ENCODE measurements around the gene SUFU.
A peak's percentile ranks its signal among the peaks of the same experiment; 100 is the strongest.

SUFU gene

DNA sequence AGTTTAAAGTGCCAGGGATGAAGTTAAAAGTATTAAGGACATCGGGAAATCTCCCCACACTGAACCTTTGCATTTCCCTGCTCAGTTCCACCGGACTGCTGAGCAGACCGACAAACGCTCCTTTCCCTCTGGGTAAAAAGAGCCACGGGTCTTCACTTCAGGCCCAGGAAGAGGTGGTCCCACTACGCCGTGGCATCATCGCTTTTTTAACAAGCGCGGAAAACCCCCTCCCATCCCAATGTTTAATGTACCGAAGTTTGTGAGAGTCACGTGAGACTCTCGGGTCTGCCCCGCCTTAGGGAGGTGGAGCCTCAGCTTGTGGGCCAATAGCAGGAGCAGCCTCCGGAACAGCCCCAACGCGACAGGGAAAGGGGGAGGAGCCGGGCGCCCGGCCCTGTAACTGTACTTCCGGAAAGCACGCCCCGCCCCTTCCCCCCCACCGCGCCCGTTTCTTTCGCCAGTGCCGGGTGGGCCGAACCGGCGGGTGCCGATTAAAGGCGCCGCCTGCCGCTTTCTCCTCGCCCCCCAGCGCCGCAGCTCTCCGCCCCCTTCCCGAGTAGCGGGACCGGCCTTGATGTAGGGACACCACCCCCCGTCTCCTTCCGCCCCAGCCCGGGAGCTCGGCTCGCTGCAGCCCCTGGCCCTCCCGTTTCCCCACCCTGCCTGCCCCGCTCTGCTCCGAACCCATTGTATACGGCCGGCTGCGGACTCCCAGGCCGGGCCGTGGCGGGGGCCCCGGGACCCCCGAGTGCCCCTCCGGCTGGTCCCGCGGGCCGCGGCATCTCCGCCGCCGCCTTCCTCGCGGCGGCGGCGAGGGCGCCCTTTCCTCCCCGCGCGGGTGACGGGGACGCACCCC lies 138.3 kb downstream of the SUFU start:
- peak; percentile 97 to 98 for DNase-seq

DNA sequence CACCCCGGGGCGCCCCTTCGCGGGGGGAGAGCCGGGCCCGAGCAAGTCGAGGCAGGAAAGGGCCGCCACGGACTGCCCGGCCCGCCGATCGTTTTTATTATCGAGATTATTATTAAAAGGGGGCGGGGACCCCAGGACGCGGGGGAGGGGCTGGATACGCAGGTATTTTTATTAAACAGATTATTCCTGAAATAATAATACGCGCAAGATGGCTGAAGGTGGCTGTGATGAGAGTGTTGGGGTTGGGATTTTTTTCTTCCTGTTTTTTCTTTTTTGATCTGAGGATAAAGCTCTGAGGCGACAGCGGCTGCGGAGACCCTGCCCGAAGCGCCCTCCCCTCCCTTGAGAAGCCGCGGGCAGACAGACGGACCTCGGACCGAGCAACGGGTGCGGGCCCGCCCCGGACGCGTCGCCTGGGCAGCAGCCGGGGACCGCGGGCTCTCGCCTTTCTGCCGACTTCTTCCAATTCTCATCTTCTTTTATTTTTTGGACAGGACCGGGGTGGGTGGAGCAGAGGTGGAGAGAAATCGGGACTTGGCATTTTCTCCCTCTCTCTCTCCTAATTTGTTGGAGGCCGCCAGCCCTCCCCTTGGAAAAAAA lies 139.1 kb downstream of the SUFU start:
- peak; percentile 39 to 43 for DNase-seq

DNA sequence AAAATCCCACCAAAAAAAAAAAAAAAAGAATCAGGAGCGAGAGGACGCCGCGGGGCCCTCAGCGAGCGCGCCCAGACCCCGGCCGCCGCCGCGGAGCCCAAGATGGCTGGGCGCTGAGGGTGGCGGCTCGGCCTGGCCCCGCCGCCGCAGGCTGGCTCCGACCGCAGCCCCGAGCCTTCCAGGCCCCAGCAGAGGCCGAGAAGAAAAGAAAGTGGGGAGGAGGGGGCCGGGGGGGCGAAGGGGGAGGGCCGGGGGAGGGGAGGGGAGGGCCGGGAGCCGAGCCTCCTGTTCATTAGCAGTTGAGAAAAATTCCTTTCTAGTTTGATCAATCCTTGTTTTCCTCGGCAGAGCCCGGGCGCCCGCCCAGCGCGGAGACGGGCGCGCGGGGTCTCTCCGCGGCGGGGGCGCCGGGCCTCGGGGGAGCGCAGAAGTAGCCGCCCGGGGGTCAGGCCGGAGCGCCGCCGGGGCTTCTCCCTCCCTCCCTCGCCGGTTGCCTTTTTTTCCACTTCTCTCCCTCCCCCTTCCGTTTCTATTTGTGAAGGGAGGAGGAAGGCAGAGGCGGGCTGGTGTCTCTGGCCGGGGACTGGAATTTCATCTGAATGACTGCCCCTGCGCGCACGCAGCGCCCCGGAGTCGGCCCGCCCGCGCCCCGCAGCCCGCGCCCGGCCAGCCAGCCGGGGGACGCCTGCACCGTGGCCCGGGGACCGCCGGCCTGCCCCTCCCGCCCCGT lies 139.7 kb downstream of the SUFU start:
- DNase-seq, result peak; percentile 83 to 88

DNA sequence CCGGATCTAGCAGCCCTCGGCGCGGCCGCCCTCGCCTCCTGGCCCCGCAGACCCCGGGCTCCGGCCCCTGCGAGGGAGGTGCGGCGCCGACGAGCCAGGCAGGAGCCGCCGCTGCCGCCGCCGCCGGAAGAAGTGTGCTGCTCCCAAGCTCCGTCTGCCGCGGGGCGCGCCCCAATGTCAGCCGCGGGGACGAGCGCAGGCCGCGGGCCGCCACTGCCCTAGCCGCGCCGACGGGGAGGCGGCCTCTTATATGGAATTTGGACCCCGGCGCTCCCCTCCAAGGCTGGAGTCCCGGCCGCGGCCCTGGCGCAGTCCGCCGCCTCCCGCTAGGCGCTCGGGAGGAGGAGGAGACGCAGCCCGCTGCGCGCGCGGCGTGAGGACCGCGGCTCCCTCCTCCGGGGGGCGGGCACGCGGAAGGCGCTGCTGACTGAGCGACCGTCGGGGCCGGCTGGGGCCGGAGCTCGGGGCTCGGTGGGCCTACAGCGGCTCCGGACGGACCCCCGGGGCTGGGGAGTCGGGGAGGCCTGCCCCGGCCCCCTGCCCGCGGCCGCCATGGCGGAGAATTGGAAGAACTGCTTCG lies 140.4 kb downstream of the SUFU start, which contains the start of gene TRIM8:
TRIM8 (plus strand) TSS at position 414 of the 580 bp plus-strand sequence; CDS start at position 553, 139 bp downstream.
- DNase-seq, result peak; percentile 44 to 59

DNA sequence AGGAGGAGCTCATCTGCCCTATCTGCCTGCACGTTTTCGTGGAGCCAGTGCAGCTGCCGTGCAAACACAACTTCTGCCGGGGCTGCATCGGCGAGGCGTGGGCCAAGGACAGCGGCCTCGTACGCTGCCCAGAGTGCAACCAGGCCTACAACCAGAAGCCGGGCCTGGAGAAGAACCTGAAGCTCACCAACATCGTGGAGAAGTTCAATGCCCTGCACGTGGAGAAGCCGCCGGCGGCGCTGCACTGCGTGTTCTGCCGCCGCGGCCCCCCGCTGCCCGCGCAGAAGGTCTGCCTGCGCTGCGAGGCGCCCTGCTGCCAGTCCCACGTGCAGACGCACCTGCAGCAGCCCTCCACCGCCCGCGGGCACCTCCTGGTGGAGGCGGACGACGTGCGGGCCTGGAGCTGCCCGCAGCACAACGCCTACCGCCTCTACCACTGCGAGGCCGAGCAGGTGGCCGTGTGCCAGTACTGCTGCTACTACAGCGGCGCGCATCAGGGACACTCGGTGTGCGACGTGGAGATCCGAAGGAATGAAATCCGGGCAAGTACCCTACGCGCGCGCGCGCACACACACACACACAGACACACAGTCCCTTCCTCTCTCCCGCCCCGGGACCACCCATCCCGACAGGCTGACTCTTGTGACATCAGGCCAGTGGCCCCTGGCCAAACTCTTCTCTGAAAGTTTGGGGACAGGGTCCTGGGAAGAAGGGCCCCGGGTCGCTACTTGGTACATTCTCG lies 141.0 kb downstream of the SUFU start:
- DNase-seq, result peak; percentile 18 to 41

DNA sequence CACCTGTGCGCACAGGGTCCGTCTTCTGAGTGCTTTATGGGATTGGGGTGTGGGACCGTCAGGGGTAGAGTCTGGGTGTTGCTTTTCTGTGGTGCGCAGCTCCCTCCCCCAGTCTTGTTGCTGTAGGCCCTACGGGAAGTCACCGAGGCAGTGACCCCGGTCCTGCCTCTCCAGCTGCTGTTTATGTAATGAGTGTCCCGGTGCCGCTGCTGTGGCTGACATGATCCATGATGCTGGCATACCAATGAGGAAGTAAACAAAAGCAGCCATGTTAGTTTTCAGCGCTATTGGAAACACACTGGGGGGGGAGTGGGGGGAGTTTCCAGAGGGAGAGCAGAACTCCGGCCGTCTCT lies 141.6 kb downstream of the SUFU start:
- DNase-seq, result peak; percentile 87 to 89

DNA sequence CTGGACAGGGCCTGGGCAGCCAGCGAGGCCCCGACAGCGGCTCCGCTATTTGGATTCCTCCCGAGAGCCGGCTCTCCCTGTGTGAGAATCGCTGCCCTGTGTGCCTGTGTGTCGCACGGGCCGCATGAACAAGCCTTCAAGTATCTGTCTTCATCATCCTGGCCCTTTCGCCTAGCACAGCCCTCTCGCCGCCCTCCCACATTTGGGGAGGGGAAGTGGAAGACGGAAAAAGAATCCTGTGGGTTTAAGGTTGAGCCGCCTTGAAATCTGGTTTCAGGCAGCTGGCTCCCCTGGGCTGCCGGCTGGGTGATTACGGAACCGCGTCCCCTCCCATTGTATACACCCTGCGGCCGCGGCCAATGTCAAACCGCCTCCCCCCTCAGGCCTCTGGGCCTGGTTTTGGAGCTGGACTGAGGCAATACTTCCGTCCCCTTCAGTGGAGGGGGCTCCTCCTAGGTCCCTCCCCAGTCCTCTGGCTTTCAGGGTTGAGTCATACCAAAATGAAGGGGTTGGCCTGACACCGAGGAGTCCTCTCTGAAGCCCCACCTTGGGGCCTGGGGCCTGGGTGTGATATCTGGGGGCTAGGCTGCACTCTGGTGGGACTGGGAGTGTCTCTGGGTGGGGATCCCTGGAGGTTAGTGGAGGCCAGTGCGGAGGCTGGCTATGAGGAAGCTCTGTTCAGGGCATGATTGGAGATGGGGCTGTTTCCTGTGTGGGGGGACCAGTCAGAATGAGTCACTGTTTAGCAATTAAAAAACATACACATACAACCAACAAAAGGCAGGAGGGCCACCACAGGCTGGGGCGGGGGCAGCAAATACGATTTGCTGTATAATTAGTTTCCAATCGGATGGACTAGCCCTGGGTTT lies 142.2 kb downstream of the SUFU start:
- DNase-seq, result peak; percentile 98

DNA sequence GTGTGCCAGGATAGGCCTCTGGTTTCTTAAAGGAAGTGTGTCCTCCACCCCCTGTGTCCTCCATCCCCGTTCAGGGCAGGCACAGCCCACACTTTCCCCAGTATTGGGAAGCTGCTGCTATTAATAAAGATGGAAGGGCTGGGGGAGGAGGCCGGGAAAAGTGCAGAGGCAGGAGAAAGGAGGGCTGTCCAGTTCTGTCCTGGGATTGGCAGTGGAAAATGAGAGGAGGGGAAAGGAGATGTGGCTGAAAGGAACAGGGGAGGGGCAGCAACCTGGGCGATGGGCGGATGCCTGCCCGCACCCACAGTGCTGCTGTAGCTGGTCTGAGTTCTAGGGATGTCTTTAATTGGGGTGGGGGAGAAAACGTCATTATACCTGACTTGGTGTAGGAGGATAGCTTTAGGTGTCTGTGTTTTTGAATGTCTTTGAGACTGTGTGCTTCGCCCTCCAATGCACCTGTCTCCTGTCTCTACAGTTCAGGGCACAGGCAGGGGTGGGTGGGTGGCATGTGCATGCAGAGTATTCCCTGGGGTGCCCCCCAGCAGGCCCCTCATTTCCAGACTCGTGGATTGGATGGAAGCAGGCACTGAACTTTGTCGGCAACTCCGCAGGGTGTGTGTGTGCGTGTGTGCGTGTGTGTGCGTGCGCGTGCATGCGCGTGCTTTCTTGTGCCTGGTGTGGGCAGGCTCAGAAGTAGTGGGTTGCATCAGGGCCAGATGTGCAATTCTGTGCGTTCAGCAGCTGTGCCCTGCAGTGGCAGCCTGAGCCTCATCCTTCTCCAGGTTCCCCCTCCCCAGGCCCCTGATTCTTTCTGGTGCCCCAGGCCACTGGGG lies 143.1 kb downstream of the SUFU start:
- peak; percentile 78 to 88 for DNase-seq

DNA sequence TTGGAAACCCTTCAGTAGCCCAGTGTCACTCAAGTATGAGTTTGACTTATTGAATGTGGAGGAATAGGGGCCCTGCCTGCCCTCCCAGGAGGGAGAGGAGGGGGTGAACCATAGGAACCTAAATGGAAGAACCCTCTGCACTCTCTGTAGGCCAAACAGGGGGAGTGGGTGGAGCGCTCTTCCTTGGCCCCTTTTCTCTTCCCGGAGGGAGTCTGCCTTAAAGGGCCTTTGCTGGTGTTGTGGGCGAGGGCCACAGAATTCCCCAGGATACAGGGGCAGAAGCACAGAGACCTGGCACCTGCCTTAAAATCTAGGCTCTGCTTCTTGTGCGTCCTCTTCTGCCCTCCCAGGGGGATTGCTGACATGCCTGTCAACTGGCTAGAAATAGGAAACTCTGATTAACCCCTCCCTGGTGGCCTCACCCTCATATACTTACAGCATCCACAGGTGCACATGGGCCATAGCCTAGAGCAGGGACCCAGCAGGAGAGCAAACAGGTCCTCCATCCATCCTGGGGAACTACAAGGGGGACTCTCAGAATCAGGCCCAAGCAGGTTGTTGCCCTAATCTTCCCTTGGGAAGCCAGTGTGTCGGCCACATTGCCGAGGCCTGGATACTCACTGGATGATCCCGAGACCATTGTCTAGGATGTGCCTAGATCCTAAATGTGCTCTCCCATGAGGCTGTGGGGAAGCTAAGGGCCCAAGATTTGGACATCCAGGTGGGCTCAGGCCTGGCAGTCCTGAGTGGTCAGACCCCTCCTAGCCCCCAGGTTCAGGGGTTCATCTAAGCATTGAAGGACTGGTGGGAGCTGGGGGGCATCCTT lies 143.9 kb downstream of the SUFU start:
- DNase-seq, result no peak

DNA sequence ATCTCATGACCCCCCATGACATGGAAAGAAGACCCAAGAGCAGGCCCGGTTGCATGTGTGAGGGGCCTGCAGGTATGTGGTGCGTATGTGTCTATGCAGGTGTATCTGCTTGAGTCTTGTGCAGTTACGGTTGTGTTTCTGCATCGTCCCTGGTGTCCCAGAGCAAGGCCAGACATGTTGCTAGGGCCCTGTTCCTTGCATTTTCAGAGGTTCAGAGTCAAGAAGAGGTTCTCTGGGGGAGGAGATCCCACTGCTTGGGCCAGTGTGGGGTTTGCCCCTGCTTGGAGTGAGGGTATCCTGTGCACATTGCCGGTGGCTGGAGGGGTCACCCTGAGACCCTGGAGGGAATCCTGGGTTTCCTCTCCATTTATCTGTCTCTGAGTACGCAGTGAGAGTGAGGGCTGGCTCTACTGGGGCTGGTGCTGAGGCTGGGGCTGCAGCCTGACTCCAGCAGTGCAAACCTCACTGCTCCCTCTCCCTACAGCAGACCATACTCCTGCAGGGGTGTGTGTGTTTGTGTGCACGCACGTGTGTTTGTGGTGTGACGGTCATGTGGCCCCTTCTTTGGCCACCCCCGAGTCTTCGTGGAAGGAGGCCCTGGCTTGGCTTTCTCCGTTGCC lies 144.6 kb downstream of the SUFU start:
- DNase-seq, result no peak

DNA sequence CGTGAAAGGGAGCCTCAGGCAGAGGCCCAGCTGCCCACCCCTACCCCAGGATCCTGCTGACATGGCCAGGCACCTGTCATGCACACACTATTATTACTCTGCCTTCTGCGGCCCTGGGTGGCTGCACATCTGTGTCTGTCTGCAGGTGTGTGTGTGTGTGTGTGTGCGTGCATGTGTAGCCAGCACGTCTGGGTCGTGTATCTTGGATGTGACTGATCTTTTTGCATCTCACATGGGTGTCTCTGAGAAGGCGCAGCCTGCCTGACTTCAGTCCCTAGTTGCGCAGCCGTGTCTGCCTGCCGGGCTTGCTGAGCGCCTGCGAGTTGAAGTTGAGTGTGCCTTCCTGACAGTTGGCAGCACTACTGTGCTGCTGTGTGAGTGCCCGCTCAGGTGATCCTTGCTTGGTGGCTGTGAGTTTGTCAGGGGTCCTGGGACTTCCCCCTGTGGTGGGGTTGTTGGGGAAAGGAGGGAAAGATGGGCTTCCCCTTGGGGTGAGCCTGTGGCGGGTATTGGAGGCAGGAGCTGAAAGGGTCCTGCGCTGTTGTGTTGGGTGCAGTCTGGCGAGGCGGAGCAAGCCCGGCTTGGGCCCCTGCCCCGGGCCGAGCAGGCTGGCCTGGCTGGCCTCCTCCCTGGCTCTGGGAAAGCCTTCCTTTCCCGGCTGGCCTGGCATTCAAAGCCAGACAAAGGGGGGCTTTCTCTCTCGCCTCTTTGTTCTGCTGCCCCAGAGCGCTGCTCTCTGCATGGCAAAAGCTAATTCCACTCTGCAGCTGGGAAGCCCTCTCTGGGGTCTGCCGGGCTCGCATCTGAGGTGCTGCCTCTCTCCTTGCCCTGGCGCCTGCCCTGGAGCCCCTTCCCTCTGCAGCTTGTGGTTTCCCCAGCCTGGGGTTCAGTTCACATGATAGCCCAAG lies 145.4 kb downstream of the SUFU start:
- no peak for DNase-seq

DNA sequence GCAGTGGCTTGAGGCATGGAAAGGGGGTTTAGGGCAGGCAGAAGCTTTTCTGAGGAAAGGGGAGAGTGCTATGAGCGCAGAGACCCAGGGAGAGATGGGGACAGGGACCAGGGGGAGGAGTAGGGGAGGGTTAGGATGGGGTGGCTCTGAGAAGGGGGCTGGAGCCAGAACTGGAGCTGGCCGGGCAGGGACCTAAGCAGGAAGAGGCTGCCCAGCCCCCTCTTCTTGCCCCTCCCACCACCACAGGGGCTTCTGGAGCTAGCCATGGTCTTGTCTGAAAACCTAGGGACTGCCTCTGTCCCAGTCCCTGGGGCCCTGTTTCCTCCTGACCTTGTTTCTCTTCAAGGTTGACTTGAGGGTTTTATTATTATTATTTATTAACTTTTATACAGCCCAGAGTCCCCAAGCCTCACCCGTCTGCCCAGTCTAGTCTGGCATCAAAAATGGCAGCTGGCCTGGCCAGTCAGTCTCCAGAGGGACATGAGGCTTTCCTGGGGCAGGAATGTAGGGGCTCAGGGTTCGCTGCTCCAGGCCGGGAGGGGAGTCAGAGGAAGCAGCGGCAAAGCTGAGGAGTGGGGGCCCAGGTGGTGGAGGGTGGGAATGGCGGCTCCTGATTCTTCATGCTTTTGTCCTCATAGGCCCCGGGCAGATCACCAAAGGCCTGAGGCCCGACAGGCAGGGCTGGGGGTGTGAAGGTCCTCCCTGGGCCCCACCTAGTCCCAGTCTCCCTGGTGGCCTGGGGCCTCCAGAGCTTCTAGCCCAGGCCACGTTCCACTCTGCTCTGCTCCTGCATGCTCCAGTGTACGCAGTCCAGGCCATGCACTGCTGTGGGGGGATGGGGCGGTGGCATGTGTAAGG lies 146.3 kb downstream of the SUFU start:
- DNase-seq, result no peak

DNA sequence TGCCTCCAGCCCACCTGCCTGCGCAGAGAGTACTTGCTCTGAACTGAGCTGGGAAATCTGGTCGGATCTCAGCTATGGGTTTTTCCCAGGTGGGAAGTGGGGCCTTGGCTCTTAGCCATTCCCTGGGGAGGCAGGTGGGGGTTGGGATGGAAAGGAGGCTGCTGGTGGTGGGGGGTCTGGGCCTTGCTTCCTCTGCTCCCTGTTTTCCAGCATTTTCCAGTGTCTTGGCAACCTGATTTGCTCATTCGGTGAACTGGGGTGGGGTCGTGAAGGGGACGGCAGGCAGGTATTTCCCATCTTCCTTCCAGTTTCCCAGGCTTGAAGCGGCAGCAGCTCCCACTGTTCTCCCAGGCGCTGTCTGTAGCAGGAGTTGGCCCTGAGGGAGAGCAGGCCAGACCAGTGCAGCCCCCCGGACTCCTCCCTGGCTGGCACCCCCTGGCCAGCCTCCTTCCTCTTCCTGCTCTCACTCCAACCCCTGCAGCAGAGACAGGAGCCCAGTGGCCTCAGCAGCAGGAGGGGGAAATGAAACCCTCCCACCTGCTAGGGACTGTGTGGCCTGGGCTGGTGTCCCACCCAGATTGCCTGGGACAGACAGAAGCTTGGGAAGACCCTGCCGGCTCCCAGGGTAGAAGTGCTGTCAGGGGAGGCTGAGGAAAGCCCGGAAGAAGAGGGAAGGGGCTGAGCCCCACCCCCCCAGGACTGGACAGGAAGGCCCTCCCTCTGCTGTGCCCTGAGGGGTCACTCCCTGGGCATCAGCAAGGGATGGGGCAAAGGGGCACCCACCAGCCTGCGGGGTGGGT lies 147.1 kb downstream of the SUFU start:
- peak; percentile 26 to 60 for DNase-seq

DNA sequence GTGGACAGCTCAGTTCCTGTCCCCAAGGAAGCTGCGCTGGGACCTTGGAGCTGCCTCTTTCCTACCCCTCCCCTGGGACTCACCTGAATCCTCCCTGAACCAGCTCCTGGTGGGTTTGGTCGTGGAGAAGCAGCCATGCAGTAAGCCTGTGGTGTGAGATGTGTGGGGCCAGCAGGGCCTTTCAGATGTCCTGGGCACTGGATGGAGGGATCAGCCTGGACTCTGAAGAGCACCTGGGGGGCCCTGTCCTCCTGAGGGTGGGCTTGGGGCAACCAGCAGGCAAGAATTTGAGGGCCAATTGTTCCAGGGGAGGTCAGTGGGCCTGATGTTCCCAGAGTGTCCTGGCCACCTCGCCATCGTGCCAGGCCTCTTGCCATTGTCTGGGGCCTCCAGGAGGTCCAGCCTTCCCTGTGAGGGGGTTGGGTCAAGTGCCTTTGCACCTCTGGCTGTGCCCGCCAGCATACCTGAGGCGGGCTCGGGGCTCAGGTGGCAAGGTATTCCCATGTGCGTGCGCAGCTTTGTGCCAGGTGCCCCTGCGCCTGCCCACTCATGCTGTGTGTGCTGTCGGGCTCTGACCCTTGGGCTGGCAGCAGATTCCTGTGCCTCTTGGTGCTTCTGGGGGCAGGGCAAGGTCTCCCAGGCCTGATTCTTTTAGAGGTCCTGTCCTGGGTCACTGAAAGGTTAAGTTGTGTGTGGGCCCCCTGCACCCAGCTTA lies 147.8 kb downstream of the SUFU start:
- DNase-seq, result no peak

Data from inflammatory macrophage (primary cell).